Endothelial cell of umbilical vein (primary cell): Measurements from ENCODE around the gene ALOX5.

Experiments
- CTCF ChIP-seq, 2 donors: IDR thresholded peaks; 1 replicate in 1 of 2; 2 replicates in 1 of 2; pipeline ENCODE4 v1.5.1; 2011; ENCODE audit warnings: low read length in 2 of 2, mild to moderate bottlenecking in 2 of 2, moderate library complexity in 2 of 2, control low read depth in 1 of 2, inconsistent platforms in 1 of 2, low read depth in 1 of 2; ENCODE audit not compliant: insufficient read depth in 1 of 2; ENCODE audit errors: extremely low read depth in 1 of 2
- EZH2 ChIP-seq: IDR thresholded peaks from 2 replicates; pipeline ENCODE4 v1.6.1; 2012; ENCODE audit warnings: borderline replicate concordance, low read depth, mild to moderate bottlenecking, moderate library complexity, low read length, inconsistent platforms; ENCODE audit not compliant: severe bottlenecking
- GATA2 ChIP-seq: IDR thresholded peaks from 2 replicates; pipeline ENCODE4 v1.7.0; 2011; ENCODE audit warnings: low read depth, mild to moderate bottlenecking, moderate library complexity, mixed read lengths, low read length; ENCODE audit not compliant: insufficient read length, insufficient read depth
- JUN ChIP-seq: IDR thresholded peaks from 2 replicates; pipeline ENCODE4 v1.6.1; 2011; ENCODE audit warnings: borderline replicate concordance, low read depth; ENCODE audit not compliant: insufficient read length, insufficient read depth
- MAX ChIP-seq: IDR thresholded peaks from 2 replicates; pipeline ENCODE4 v1.6.1; 2011; ENCODE audit not compliant: insufficient read depth, insufficient read length
- MYC ChIP-seq: IDR thresholded peaks from one replicate; pipeline ENCODE4 v1.6.1; 2011; ENCODE audit warnings: mild to moderate bottlenecking, low read depth, low read length
- POLR2A ChIP-seq: IDR thresholded peaks from 2 replicates; pipeline ENCODE4 v1.6.1; 2012; ENCODE audit warnings: low read depth, mild to moderate bottlenecking, control low read depth, low read length
- POLR2AphosphoS5 ChIP-seq: IDR thresholded peaks from 2 replicates; pipeline ENCODE4 v1.6.1; 2012; ENCODE audit warnings: low read depth, mild to moderate bottlenecking, control low read depth, low read length, moderate library complexity; ENCODE audit not compliant: insufficient read depth

GRCh38 chr10:45368181-45368580 lies 5.8 kb upstream of the ALOX5 start:
- TF ChIP-seq POLR2A: no peak
- no peak for TF ChIP-seq CTCF (IDR thresholded peaks at IDR 0.05; ENCODE audit: extremely low read depth in 1 of 2, insufficient read depth in 1 of 2, low read depth in 1 of 2, low read length in 2 of 2)
- no peak for TF ChIP-seq POLR2AphosphoS5
- no peak for TF ChIP-seq JUN
- no peak for TF ChIP-seq EZH2
- TF ChIP-seq MAX: no peak
- TF ChIP-seq MYC: no peak
- no peak for TF ChIP-seq GATA2
